Measurements from ENCODE around the gene NOTCH3. TPM values are rescaled to one million over a fixed set of nuclear protein-coding genes. Genes with fewer than 3 reads are reported as not detected.

Gene NOTCH3
- total RNA-seq, 1 donor from 2014 or later, result 559 TPM

GRCh38 chr19:15245370-15246197 is 44.8 kb upstream of the NOTCH3 start:
- Mint-ChIP-seq H3K4me1 (ENCODE audit: low read depth) (peaks cover 57% of the 10 kb centered on the region), H3K27me3 (ENCODE audit: low read depth) (no peaks in the 10 kb centered on the region), H3K36me3 (ENCODE audit: low read depth) (peaks cover 22% of the 10 kb centered on the region), H3K27ac (ENCODE audit: unreplicated experiment) (peak overlapping the region; percentile 100), H3K9me3 (ENCODE audit: low read depth) (no peaks in the 10 kb centered on the region), H3K4me3 (ENCODE audit: unreplicated experiment) (no peak overlapping the region)
- DNase-seq (ENCODE audit: low spot score), result no peak
- no peak for TF ChIP-seq CTCF (IDR thresholded peaks at IDR 0.05)

DNA sequence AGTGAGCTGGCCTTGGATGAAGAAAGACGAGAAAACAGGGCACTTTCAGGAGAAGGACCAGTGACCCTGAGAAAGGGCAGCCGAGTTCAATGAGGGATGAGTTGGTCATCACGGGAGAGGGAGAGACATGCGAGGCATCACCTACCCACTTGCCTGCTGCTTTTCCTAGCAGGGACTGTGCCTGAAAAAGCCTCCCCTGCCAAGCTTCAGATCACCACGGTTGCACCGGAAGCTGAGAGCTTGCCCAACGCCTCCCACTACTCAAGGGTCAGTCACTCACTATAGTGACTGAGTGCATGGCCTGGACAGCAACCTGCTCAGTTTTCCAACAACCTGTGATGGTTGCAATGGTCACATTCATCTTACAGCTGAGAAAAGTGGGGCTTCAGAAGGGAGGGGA is 44.0 kb upstream of the NOTCH3 start:
- Mint-ChIP-seq H3K27ac (ENCODE audit: unreplicated experiment) (peak overlapping the region; percentile 36), H3K4me1 (ENCODE audit: low read depth) (peaks cover 49% of the 10 kb centered on the region), H3K9me3 (ENCODE audit: low read depth) (no peaks in the 10 kb centered on the region), H3K36me3 (ENCODE audit: low read depth) (peaks cover 24% of the 10 kb centered on the region), H3K4me3 (ENCODE audit: unreplicated experiment) (no peak overlapping the region), H3K27me3 (ENCODE audit: low read depth) (no peaks in the 10 kb centered on the region)
- no peak for DNase-seq (ENCODE audit: low spot score)
- TF ChIP-seq CTCF (IDR thresholded peaks at IDR 0.05), result no peak

- H3K27ac Mint-ChIP-seq (ENCODE audit: unreplicated experiment), result no peak overlapping the region
- no peaks in the 10 kb centered on the region for H3K27me3 Mint-ChIP-seq (ENCODE audit: low read depth)
- no peak overlapping the region for H3K4me3 Mint-ChIP-seq (ENCODE audit: unreplicated experiment)
- H3K36me3 Mint-ChIP-seq (ENCODE audit: low read depth), result peaks cover 26% of the 10 kb centered on the region
- H3K9me3 Mint-ChIP-seq (ENCODE audit: low read depth), result no peaks in the 10 kb centered on the region
- no peak for TF ChIP-seq CTCF (IDR thresholded peaks at IDR 0.05)
- no peak for DNase-seq (ENCODE audit: low spot score)
- H3K4me1 Mint-ChIP-seq (ENCODE audit: low read depth), result peaks cover 44% of the 10 kb centered on the region
Observed at GRCh38 chr19:15244106-15244803, 43.5 kb upstream of the NOTCH3 start.

DNA sequence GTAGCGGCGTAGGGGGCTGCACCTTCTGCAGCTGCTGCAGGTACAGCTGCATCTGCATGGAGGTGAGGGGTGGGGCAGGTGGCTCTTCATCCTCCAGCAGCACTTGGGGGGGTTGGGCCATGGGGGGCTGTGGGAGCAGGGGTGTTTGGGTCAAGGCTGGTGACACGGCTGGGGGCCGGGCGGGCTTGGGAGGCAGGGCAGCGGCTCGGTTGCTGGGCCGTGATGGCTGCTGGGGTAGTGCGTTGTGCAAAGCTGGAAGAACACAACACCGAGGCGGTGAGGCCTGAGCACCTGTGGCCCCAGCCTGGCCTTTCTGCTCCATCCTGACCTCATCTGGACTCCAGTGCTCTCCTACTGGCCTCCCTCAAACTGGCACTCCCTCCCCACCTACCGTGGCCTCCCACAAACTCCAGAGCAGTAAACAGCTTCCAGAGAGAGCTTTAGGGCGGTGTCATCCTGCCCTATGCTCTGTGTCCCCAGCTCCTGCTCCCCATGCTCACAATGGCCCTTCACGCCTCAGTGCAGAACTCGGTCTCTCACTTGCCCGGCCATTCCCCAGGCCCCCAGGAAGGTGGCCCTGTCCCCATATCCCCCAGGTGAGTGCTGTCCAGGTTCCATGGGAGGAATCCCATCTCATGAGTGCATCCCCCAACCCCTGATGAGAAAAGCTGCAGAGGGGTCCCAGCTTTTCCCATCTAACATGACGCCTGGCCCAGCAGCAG is 42.6 kb upstream of the NOTCH3 start:
- Mint-ChIP-seq H3K9me3 (ENCODE audit: low read depth) (no peaks in the 10 kb centered on the region), H3K36me3 (ENCODE audit: low read depth) (peaks cover 28% of the 10 kb centered on the region), H3K27me3 (ENCODE audit: low read depth) (no peaks in the 10 kb centered on the region), H3K27ac (ENCODE audit: unreplicated experiment) (no peak overlapping the region), H3K4me3 (ENCODE audit: unreplicated experiment) (no peak overlapping the region), H3K4me1 (ENCODE audit: low read depth) (peaks cover 35% of the 10 kb centered on the region)
- no peak for TF ChIP-seq CTCF (IDR thresholded peaks at IDR 0.05)
- no peak for DNase-seq (ENCODE audit: low spot score)

- no peak overlapping the region for H3K27ac Mint-ChIP-seq (ENCODE audit: unreplicated experiment)
- H3K36me3 Mint-ChIP-seq (ENCODE audit: low read depth), result peaks cover 34% of the 10 kb centered on the region
- no peak overlapping the region for H3K4me3 Mint-ChIP-seq (ENCODE audit: unreplicated experiment)
- H3K9me3 Mint-ChIP-seq (ENCODE audit: low read depth), result no peaks in the 10 kb centered on the region
- no peak for DNase-seq (ENCODE audit: low spot score)
- H3K27me3 Mint-ChIP-seq (ENCODE audit: low read depth), result no peaks in the 10 kb centered on the region
- H3K4me1 Mint-ChIP-seq (ENCODE audit: low read depth), result peaks cover 15% of the 10 kb centered on the region
- TF ChIP-seq CTCF (IDR thresholded peaks at IDR 0.05), result no peak
Observed at GRCh38 chr19:15241259-15241910, 40.6 kb upstream of the NOTCH3 start.

All from chondrocyte (in vitro differentiated cells).